ENCODE measurements around the gene TRAPPC3L.
"Not testable (repeated sequence)": the region's sequence is repeated elsewhere in the genome, so short reads cannot be mapped to it uniquely, and the experiment has no call there.

Gene TRAPPC3L

DNA sequence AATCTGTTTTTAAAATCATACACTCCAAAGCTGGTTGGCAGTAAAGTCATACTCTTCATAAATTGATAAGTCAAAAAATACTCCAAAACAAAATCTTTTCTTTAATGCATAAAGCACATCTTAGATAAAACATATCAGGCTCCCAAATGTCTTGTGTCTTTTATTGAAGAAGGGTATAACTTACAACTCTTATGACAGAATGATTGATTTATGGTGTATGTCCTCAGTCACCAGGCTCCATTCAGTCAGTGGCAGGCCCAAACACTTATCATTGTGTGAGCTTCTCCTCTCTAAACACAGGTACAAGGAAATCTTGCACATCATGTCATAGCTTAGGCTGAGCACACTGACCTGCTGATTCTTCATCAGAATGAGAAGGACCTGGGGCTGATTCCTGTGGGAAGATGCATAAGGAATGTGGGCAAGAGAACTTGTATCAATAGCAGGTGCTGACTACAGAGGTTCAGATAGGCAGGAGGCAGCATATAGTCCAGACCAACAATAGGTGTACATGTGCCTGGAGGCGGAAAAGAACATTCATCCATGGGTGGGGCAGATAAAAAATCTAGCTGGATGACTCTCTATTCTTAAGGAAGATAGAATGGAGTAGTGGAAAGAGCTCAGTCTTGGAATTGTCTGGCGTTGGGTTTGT is 32.1 kb downstream of the TRAPPC3L start:
- no peak for DNase-seq (ENCODE audit: low read depth in 2 of 2)

DNA sequence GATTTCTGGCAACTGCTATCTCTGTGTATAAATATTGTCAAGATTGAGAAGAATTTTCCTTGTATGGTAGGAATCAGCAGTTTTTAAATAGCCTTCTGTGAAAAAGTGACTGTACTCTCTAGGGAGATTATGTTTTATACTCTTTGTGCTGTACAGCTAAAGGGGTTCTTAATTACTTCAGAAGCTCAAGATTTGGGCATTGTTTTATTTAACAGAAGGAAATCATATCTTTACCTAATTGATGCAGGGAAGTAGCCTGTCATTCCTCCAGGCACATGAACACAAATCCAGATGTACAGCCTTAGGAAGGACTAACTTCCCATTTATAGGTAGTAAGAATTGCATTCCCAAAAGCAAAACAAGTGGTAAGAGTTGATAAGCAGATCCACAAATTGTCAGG is 32.8 kb downstream of the TRAPPC3L start:
- no peak for DNase-seq (ENCODE audit: low read depth in 2 of 2)

DNA sequence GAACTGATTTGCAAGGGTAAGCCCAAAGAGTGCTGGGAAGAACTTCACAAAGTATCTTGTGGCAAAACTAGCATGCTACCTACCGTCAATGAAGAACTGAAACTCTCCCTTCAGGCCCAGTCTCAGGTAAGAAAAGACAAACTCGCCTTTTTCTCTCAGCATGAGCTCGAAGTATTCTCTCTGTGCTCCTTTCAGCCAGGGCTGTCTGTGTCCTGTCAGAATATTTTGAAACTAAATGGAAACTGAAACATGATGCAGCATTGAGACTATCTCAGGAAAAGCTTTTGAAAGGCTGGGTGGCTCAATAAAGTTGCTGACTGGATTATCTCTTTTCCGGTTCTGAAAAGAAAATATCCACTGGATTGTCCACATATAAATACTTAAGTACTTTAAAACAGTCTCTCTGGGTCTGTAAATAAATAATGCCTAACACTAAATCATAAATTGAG is 33.3 kb downstream of the TRAPPC3L start:
- DNase-seq (ENCODE audit: low read depth in 2 of 2) = no peak

DNA sequence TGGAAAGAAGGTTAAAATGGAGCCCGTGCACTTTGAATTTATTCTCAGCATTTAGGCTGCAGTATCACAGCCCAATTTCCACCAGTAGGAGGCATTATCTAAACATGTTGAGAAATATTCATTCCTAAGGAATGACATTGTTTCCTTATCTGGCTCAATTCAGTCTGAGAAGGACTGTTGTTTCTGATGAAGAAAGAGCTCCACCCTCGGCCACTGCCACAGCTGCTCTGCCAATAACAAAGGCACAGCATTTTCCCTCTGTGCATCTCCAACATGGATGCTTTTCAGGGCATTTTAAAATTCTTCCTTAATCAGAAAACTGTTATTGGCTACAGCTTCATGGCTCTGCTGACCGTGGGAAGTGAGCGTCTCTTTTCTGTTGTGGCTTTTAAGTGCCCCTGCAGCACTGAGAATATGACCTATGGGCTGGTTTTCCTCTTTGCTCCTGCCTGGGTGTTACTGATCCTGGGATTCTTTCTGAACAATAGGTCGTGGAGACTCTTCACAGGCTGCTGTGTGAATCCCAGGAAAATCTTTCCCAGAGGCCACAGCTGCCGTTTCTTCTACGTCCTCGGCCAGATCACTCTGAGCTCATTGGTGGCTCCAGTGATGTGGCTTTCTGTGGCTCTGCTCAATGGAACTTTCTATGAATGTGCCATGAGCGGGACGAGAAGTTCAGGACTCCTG is 33.9 kb downstream of the TRAPPC3L start, which contains the start of gene CALHM5:
TSS of gene CALHM5 (plus strand) at position 216 of the 687 bp plus-strand sequence. CDS start at position 274, 58 bp downstream.
- DNase-seq (ENCODE audit: low read depth in 2 of 2) = no peak

DNA sequence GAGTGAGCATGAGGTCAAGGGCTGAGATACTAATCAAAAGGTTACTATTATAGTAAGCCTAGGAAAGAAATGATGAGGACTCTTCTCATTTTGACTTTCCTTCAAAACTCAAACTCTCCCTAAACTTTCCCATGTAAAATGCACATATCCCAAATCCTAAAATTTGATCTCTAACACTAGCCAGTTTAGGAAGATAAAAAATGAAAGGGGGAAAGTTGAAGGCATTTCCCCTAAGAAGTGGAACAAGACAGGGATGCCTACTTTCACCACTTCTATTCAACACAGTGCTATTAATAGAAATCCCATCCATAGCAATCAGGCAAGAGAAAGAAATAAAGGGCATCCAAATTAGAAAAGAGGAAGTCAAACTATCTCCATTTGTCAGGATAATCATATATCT is 37.0 kb downstream of the TRAPPC3L start:
- no peak for DNase-seq (ENCODE audit: low read depth in 2 of 2)

DNA sequence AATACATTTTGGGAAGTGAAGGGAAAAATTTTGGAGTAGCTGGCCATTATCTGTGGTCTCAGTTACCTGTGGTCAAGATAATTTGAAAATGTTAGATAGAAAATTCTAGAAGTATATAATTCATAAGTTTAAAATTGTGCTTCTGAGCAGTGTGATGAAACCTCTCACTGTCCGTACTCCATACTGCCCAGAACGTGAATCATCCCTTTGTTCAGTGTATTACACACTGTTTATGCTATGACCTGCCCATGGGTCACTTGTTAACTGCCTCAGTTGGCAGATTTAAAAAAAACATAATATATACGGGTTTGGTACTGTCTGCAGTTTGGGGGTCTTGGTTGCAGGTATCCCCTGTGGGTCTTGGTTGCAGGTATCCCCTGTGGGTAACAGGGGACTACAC is 38.2 kb downstream of the TRAPPC3L start:
- no peak for DNase-seq (ENCODE audit: low read depth in 2 of 2)

DNA sequence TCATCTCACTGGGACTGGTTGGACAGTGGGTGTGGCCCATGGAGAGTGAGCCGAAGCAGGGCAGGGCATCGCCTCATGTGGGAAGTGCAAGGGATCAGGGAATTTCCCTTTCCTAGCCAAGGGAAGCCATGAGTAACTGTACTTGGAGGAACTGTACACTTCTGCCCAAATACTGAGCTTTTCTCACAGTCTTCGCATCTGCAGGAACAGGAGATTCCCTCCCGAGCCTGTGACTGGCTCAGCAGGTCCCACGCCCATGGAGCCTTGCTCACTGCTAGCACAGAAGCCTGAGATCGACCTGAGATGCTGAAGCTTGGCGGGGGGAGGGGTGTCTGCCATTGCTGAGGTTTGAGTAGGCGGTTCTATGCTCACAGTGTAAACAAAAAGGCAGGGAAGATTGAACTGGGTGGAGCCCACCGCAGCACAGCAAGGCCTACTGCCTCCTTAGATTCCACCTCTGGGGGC is 44.5 kb downstream of the TRAPPC3L start:
- DNase-seq (ENCODE audit: low read depth in 2 of 2) = no peak

DNA sequence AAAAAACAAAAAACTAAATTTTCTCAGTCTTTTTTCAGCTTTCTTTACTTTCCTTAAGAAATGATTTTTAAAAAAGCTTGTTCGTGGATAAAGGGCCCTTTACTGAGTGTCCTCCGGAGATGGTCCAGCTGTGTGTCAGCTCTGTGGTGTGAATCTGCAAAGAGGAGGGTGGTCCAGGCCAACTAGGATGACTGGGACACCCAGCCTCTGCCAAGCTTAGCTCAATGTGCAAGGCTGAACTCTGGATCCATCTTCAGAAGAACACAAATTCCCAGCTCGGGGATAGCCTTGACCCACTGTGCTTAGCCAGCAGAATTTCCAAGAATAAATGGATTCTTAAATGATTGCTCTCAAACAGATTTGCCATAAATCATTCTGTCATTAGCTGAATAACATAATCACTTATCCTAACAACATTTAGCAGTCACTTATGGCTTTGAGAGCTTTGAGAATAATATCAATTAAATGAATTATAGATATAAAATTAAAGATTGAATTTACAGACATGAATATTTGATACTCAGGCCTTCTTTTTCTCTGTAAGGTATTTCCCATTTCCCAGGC is 48.3 kb downstream of the TRAPPC3L start:
- DNase-seq (ENCODE audit: low read depth in 2 of 2) = no peak

DNA sequence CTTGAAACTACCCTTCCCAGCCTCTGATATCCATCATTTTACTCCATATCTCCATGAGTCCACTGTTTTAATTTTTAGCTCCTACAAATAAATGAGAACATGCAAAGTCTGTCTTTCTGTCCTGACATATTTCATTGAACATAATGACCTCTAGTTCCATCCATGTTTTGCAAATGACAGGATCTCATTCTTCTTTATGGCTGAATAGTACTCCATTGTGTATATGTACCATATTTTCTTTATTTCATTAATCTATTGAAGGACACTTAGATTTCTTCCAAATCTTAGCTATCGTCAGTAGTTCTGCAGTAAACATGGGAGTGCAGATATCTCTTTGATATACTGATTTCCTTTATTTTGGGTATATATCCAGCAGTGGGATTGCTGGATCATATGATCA is 50.3 kb downstream of the TRAPPC3L start:
- not testable (repeated sequence) for DNase-seq (ENCODE audit: low read depth in 2 of 2)

DNA sequence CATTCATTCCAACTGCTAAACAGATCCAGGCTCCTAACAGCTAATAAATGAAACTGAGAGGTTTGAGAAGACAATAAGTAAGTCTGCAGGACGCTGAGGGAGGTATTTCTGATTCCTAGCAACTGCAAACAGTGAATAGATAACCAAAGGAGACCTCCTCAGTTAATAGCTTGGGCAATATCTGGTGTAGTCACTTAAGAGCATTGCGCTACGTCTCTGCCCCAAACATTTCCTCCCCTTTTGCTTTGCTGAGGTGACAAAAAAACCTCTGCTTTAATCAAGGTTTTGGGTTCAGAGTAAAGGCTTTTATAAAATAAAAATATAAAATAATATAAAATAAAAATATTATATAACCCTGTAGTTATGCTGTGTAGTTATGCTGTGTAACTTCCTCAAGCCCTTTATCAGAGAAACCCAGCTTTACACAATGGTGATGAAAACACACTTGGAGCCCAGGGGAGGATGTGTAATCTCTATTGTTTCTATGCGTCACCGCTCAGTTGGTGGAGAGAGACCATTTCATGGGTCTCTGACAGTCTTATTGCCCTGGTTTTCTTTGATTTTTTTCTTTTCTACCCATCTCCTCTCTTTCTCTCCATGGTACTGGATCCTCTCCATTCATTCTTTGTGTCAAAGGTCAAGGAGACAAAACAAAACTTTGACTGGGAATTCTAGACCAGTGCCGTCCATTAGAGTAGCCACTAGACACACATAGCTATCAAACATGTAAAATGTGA is 53.0 kb downstream of the TRAPPC3L start:
- DNase-seq (ENCODE audit: low read depth in 2 of 2) = no peak

DNA sequence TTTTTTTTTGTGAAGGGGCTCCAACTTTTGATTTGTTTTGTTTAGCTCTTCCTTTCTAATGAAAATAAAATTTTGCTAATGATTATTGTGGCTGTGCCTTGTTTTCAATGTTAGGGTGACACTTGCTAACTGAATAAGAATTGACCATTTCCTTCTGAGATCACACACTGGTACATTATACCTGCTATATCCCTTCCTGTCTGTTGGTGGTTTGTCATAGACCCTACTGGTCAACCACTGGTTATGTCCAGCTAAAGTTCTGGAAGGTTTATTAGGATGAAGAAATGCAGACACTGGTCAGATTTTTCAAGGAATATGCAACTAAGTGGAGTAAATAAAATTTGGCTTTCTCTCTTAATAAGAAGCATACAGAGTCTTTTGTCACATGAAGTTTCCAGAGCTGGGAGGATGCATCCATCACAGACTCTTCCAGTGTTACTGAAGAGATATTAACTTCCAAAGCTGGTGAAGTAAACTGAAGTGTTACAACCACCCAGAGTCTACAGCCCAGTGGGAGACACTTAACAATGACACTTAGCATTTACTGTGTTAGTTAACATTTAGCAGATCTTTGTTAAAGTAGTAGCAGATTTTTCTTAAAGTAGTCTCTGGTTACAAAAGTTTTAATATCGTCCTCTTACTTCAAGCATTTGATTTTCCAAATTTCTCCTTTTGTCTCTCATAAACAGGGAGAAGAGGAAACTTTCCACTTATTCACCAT is 53.7 kb downstream of the TRAPPC3L start:
- DNase-seq (ENCODE audit: low read depth in 2 of 2) = no peak

DNA sequence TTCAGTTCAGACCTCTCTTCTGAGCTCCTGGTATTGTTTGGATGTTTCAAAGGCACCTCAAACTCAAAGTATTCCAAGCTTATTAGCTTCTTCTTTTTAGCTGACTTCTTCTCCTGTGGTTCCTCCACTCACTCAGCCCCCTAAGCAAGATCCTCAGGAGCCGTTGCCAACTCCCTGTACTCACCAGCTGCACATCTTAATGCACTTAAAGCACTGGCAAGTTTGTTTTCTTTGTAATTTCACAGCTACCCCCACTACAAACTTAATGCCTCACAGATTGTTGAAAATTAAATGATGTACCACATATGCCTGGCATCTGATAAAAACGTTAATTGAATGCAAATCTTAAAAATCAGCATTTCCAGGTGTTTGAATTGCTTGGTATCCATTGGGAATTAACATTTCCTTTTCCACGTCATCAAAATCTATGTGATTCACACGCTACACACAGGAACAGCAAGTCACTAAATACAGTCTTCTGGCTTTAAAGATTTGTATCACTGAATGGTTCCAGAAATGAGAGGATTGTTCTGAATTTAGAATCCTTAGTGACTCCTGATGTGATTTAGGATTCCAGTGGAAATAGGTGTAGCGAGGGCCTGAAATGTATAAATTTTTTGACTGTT is 59.8 kb downstream of the TRAPPC3L start:
- DNase-seq (ENCODE audit: low read depth in 2 of 2) = no peak

DNA sequence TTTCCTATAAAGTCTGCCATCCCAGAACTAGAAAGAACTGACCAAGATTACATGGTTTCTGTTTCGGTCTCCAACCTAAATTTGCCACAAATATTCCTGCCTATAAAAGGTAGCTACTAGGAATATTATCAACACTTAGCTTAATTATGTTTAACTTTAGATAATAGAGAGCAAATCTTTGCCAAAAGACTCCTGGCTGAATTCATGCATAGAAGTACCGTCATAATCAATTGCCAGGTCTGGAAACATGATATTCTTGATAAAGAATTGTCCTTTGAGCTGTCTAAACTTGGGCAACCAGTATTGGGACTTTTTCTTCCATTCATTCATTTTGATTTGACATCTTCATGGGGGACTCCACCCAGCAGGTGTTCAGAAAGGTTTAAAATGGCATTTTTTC is 61.9 kb downstream of the TRAPPC3L start:
- no peak for DNase-seq (ENCODE audit: low read depth in 2 of 2)

DNA sequence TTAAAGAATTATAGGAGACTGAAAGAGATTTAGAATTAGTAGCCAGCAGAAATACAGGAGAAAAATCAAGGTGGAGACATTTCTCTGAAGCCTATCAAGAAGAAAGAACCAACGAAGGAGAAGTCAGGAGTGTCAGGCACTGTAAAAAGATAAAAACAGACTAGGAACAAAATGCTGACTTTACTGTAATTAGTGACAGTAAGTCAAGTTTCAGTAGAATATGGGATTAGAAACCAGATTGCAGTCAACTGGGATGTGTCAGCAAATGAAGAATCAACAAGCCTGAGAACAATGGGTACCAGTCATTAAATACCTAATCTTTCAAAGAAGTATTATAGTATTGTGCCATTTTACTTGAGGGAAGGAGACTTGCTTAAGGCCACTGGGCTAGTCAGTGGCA is 62.7 kb downstream of the TRAPPC3L start:
- no peak for DNase-seq (ENCODE audit: low read depth in 2 of 2)

DNA sequence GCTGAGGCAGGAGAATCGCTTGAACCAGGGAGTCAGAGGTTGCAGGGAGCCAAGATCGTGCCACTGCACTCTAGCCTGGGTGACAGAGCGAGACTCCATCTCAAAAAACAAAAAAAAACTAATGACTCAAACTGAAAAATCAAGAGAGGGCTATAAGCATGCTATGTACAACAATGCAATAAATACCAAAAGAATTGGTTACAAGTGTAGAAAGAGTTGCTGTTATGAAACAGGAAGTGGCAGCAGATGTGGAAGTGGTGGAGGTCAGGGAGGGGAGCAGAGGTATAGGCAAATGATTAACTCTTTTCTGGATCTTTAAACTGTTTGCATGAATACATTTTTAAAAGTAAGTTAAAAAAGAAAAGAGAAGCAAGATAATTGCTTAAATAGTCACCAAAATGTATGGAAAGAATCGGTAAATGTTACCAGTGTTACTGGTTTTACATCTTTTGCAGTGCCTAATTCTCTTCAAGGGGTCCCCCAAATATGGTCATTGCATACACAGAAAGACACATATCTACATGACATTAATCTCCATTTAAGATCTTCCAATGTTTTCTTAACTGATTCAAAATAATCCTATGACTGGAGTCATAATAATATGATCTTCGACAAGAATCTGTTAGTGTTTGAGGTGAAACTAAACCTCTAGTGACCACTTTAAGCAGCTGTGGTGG is 69.3 kb downstream of the TRAPPC3L start:
- DNase-seq (ENCODE audit: low read depth in 2 of 2) = peak in 1 of 2 donors; percentile 8

DNA sequence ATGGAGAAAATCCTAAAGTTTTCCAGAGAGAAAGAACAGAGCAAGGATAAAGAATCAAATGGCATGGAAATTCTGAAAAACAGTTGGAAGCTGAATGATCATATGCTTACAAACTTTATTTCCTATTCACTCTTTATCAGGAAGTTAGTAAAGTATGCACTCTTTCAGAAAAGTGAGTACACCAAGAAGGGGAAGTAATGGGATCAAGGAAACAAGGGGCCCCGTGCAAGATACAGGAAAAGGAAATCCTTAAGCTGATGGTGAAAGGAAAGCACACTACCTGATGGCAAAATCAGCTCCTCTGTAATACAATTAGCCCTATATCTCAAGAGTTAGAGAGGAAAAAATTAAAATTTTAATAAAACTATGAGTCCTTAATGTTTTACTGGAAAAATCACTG is 70.3 kb downstream of the TRAPPC3L start:
- no peak for DNase-seq (ENCODE audit: low read depth in 2 of 2)

DNA sequence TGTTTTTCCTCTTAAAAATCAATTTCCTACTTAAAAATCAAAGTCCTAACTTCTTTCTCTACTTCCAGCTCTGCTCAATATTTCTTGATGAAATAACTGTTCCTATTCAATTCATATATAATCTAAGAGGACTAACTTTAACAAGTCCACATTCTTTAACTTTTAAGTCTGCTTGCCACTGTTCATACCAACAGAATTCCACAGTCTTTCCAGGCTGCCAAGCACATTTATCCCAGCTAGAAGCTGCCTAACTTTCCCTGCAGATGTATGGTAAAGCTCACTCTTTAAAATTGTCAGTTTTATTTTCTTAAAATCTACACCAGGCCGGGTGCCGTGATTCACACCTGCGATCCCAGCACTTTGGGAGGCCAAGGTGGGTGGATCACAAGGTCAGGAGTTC is 72.8 kb downstream of the TRAPPC3L start:
- no peak for DNase-seq (ENCODE audit: low read depth in 2 of 2)

DNA sequence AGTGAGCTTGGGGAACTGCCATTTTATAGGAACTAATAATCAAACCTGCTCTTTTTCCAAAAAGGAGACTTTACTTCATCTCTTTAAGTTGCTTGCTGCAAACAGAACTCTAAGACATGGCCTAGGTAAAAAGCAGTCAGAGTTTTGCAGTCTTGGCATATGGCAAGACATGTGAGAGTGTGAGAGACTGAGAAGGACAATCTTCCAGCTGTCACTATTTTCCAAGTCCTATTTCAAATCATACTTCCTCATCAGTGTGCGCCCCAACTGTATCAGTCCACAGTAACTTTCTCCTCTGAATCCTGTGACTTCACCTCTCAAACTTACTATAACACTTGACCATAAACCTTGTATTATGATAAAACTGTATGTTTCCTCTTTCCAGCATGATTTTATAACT is 74.0 kb downstream of the TRAPPC3L start:
- DNase-seq (ENCODE audit: low read depth in 2 of 2) = no peak

DNA sequence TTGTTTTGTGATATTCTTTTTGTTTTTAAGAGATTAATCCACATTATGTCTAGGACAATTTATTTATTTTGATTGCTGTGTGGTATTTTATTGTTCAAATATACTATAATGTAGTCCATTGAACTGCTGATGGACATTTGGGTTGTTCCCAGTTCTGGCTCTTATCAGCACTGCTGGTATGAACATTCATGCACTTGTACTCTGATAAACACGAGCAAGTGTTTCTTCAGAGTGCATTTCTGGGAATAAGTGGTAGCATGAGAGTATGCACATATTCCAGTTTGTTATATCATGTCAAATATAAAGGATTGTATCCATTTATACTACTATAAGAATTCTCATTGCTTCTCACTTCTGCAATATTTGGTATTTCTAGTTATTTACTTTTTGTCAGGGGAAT is 77.2 kb downstream of the TRAPPC3L start:
- DNase-seq (ENCODE audit: low read depth in 2 of 2) = no peak

DNA sequence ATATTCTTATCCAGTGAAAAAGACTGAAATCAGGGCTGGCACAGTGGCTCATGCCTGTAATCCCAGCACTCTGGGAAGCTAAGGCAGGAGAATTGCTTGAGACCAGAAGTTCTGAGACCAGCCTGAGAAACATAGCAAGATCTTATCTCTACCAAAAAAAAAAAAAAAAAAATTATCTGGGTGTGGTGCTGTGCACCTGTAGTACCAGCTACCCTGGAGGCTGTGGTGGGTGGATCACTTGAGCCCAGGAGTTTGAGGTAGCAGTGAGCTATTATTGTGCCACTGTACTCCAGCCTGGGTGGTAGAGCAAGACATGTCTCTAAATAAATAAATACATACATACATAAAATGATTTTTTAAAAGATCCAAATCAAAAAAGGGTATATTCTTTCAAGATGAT is 78.0 kb downstream of the TRAPPC3L start:
- no peak for DNase-seq (ENCODE audit: low read depth in 2 of 2)

DNA sequence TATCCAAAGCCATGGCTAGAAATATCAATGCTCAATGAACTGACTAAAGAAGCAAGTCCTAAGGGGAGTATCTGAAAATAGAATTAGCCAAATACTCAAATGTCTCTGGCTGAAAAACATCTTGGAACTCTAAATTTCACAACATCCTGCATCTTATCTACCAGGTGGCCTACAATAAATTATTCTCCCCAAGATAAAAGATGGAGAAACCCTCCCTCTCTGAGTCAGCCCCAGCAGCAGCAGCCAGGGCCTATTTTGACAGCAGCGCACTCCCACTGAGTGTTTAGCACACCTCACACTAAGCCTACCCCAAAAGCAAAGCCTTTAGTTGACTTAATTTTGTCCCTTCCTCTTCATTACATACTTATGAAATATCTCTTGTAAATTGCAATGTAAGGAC is 78.4 kb downstream of the TRAPPC3L start:
- DNase-seq (ENCODE audit: low read depth in 2 of 2) = no peak
